Activated naive CD4-positive, alpha-beta T cell treated with anti-CD3 and anti-CD28 coated beads, Interleukin-2, amount 50 U/mL, for 16 hours (primary cell): Measurements from ENCODE around the gene MAP9.
"Not testable (repeated sequence)": the region's sequence is repeated elsewhere in the genome, so short reads cannot be mapped to it uniquely, and the experiment has no call there.

Experiments used
- DNase-seq: peaks from one replicate; pipeline ENCODE4 v3.0.0-alpha.2; 2020

The MAP9 gene

GRCh38 chr4:155339999-155340398, 36.8 kb downstream of the MAP9 start:
- no peak for DNase-seq

- no peak for DNase-seq
Observed at GRCh38 chr4:155339588-155339987, 37.2 kb downstream of the MAP9 start.

DNA sequence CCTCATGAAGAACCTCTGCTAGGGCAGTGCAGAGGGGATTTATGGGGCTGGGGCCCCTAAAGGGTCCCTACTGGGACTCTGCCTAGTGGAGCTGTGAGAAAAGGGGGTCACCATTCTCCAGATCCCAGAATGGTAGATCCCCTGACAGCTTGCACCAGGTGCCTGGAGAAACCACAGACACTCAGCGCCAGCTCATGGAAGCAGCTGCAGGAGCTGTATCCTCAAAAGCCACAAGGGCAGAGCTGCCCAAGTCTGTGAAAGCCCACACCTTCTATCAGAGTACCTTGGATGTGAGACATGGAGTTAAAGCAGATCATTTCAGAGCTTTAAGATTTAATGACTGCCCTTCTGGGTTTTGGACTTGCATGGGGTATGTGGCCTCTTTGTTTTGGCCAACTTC, 38.6 kb downstream of the MAP9 start:
- DNase-seq, result no peak

DNA sequence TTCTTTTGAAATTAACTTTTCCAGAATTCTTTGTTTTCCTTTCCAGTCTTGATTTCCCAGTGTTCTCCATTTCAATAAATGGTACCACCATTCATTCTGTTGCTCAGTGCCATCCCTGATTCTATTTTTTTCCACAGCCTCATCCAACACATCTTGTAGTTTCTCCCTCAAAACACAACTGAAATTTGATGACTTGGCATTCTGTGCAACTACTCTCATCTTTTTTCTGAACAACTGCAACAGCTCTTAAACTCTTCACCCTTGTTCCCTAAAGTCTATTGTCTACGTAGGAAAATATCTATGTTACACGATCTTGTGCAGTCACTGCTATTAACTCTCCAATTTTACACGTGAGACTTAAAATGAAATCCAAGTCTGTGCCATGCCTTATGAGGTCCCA, 40.5 kb downstream of the MAP9 start:
- no peak for DNase-seq

DNA sequence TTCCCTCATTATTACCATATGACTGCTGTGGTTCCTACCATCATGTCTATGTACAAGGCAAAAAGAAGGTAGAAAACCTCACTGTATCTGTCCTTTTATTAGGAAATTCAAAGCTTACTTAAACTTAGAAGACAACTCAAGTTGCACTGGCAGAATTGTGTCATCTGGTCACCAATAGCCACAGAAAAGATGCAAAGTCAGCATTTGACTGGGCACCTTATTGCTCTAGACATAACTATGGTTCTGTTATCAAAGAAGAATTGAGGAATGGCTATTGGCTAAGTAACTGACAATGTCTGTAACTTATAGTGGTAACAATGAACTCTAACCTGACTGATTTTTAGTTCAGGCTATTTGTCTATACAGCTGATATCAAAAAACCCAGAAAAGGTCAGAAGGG, 45.3 kb downstream of the MAP9 start:
- no peak for DNase-seq

- no peak for DNase-seq
Observed at GRCh38 chr4:155322782-155323181, 54.0 kb downstream of the MAP9 start.

GRCh38 chr4:155321006-155321405, 55.8 kb downstream of the MAP9 start:
- no peak for DNase-seq

DNA sequence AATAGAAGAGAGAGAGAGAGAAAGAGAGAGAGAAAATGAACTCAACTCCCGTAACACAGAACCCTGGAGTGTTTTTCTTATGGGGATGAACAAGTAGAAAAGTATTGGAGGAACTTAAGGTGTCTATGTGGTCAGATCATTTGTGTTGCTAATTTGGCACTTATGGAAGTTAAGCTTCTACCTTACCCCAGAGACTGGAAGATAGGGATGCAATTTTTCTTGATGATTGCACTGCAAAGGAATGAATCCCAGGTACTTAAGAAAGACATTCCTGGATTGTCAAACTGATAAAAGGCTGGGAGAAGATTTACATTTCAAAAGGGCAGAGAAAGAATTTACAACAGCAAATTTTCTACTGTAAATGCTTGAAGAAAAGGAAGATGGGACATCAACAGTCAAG, 57.2 kb downstream of the MAP9 start:
- no peak for DNase-seq

DNA sequence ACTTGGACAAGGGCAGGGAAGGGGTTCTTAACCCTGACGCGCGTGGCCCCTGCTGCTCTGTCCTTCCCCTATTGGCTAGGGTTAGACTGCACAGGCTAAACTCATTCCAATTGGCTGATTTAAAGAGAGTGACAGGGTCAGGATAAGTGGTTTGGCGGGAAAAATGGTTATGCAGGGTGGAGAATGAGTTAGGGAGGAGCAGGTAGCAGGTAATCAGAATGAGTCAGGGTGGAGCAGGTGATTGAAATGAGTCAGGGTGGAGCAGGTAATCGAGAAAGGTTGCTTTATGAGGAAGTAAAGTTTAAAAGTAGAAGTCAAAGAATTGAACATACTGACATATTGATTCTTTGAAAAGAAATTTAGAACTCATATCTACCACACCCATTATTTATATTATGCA, 64.7 kb downstream of the MAP9 start:
- not testable (repeated sequence) for DNase-seq

DNA sequence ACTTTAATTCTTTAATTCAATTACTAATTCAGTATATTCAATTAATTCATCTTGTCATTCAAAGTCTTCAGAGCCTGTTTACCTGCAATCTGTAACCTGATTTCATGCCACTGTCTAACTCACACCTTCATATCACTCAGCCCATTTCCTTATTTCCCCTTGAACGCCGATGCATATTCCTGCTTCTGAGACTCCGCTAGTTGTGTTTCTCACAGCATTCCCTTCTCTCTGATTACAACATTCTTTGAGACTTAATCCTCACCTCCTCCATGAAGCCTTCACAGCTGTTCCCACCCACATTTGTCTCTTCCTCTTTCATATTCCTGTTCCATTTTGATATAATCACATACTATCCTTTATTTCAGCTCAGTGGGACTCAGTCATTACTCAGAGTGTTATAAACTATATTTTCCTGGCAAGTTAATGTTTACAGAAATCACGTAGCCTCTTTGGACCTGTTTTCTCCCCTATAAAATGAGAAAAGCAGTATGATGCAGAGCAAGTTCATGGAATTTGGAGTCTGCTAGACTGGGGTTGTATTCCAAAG, 69.0 kb downstream of the MAP9 start:
- no peak for DNase-seq

DNA sequence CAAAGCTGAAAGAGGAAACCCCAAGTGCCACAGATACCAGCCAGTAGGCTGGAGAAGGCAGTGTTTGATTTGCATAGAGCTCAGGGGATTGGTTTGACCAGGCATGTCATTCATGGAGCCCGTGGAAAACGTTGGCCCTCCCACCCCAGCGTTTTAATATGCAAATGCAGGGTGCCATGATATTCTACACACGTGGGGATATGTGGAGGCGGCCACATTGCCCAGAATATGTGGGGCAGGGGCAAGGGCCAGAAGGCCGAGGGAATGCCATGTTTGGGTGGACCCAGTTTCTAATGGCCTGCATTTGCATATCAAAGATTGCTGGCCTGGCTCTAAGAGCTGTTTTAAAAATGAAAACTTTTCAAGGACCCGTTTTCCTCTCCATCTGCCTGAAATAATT, 71.1 kb downstream of the MAP9 start:
- DNase-seq, result no peak

DNA sequence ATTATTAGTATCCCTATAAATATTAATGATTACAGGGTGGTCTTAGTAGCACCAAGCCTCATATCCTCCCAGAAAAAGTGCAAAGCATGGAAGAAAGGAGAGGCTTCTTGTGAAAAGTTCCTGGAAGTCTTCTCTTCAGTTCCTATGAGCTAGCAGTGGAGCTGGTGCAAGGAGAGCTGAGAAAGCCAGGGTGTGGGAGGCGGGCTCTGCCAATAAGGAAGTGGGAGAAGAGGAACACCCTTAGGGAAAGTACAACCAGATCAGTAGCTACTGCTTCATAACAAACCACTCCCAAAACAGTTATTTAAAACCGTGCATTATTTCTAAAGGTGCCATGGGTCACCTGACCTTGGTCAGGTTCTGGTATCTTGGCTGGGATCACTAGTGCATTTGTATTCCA, 72.4 kb downstream of the MAP9 start:
- DNase-seq, result no peak

GRCh38 chr4:155299103-155299502, 77.7 kb downstream of the MAP9 start:
- DNase-seq, result no peak
